Neural cell (in vitro differentiated cells): ENCODE measurements around the gene SCGN. TPM values are rescaled to one million over a fixed set of nuclear protein-coding genes. Genes with fewer than 3 reads are reported as not detected.

Experiments used
- H2AFZ ChIP-seq: fragments of 200-600, 300-800 bp; sonication (generic), shearing (Covaris generic); 2 replicates; pipeline ENCODE4 v1.6.0; 2014; ENCODE audit warnings: low read depth, mild to moderate bottlenecking, antibody characterized with exemption, low read length, moderate library complexity
- H3F3A ChIP-seq: fragments of 200-600 bp; shearing (Covaris generic); 2 replicates; pipeline ENCODE4 v1.6.1; 2016; ENCODE audit warnings: mild to moderate bottlenecking, moderate library complexity, mixed read lengths, antibody characterized with exemption, low read length; ENCODE audit not compliant: insufficient read depth, poor library complexity, severe bottlenecking
- H3K27ac ChIP-seq: fragments of 200-600, 300-800 bp; sonication (generic), shearing (Covaris generic); 2 replicates; pipeline ENCODE4 v1.5.1; 2014; ENCODE audit warnings: mild to moderate bottlenecking, low read length, moderate library complexity
- H3K27me3 ChIP-seq: fragments of 300-800, 200-600 bp; sonication (generic), shearing (Covaris generic); 2 replicates; pipeline ENCODE4 v1.6.0; 2014; ENCODE audit warnings: mild to moderate bottlenecking, low read depth, low read length, moderate library complexity; ENCODE audit not compliant: insufficient read depth
- H3K36me3 ChIP-seq: fragments of 300-800, 200-600 bp; sonication (generic), shearing (Covaris generic); 2 replicates; pipeline ENCODE4 v1.5.1; 2014; ENCODE audit warnings: mild to moderate bottlenecking, antibody characterized with exemption, low read length, moderate library complexity; ENCODE audit not compliant: insufficient read depth
- H3K4me2 ChIP-seq: fragments of 300-800, 200-600 bp; sonication (generic), shearing (Covaris generic); 2 replicates; pipeline ENCODE4 v1.6.0; 2014; ENCODE audit warnings: mild to moderate bottlenecking, low read length
- H3K4me3 ChIP-seq: fragments of 300-800, 200-600 bp; sonication (generic), shearing (Covaris generic); 2 replicates; pipeline ENCODE4 v1.5.1; 2014; ENCODE audit warnings: mild to moderate bottlenecking, low read length, moderate library complexity
- H3K79me2 ChIP-seq: fragments of 200-600 bp; shearing (Covaris generic); replicated peaks from 2 replicates; pipeline ENCODE4 v1.6.0; 2014; ENCODE audit warnings: mild to moderate bottlenecking, low read length, moderate library complexity; ENCODE audit not compliant: insufficient read depth
- H3K9ac ChIP-seq: fragments of 300-800, 200-600 bp; sonication (generic), shearing (Covaris generic); 2 replicates; pipeline ENCODE4 v1.6.1; 2016; ENCODE audit warnings: mild to moderate bottlenecking, low read length, mixed read lengths
- H3K9me2 ChIP-seq: fragments of 200-600 bp; shearing (Covaris generic); 2 replicates; pipeline ENCODE4 v1.6.1; 2016; ENCODE audit warnings: mild to moderate bottlenecking, low read length, mixed read lengths; ENCODE audit not compliant: insufficient read depth
- H3K9me3 ChIP-seq: fragments of 200-600, 300-800 bp; sonication (generic), shearing (Covaris generic); 2 replicates; pipeline ENCODE4 v1.6.1; 2016; ENCODE audit warnings: mild to moderate bottlenecking, mixed run types, low read length, moderate library complexity, mixed read lengths
- H4K20me1 ChIP-seq: fragments of 200-600 bp; shearing (Covaris generic); 2 replicates; pipeline ENCODE4 v1.6.1; 2016; ENCODE audit warnings: mild to moderate bottlenecking, mixed run types; ENCODE audit not compliant: insufficient read depth
- EP300 ChIP-seq: fragments of 450-650 bp; conservative IDR thresholded peaks from 2 replicates; pipeline ENCODE4 v1.6.1; 2014; ENCODE audit warnings: antibody characterized with exemption, mild to moderate bottlenecking, moderate library complexity; ENCODE audit not compliant: poor library complexity, severe bottlenecking
- EZH2 ChIP-seq: fragments of 200-600, 300-800 bp; shearing (Covaris generic), sonication (generic); IDR thresholded peaks from 2 replicates; pipeline ENCODE4 v1.6.1; 2014; ENCODE audit warnings: antibody characterized with exemption, low read length, borderline replicate concordance, mild to moderate bottlenecking; ENCODE audit not compliant: insufficient read depth, poor library complexity, severe bottlenecking
- MXI1 ChIP-seq: fragments of 450-650 bp; conservative IDR thresholded peaks from 2 replicates; pipeline ENCODE4 v1.6.1; 2014; ENCODE audit warnings: antibody characterized with exemption, mild to moderate bottlenecking; ENCODE audit not compliant: poor library complexity, severe bottlenecking
- POLR2AphosphoS5 ChIP-seq: IDR thresholded peaks from 2 replicates; pipeline ENCODE4 v1.6.1; 2012
- RAD21 ChIP-seq: fragments of 450-650 bp; conservative IDR thresholded peaks from 2 replicates; pipeline ENCODE4 v1.6.1; 2014; ENCODE audit warnings: antibody characterized with exemption, mild to moderate bottlenecking, moderate library complexity
- SMC3 ChIP-seq: fragments of 450-650 bp; conservative IDR thresholded peaks from 2 replicates; pipeline ENCODE4 v1.6.1; 2014; ENCODE audit warnings: antibody characterized with exemption, mild to moderate bottlenecking, moderate library complexity; ENCODE audit not compliant: poor library complexity
- TAF1 ChIP-seq: IDR thresholded peaks from 2 replicates; pipeline ENCODE4 v1.6.1; 2012; ENCODE audit warnings: low read depth
- polyA plus RNA-seq: library from polyadenylated mRNA; depleted of rRNA; stranded (reverse); fragments of >200 nt; gene quantifications from 2 replicates; pipeline ENCODE4 v1.2.3, GENCODE V29; 2014
- TF ChIP-seq, protein P1 (sequence below): IDR thresholded peaks from 2 replicates; pipeline ENCODE4 v1.6.1; 2012; ENCODE audit warnings: borderline replicate concordance
- TF ChIP-seq, protein P2 (sequence below): fragments of 450-650 bp; IDR thresholded peaks from 2 replicates; pipeline ENCODE4 v1.5.1; 2014; ENCODE audit warnings: antibody characterized with exemption, mild to moderate bottlenecking, moderate library complexity; ENCODE audit not compliant: poor library complexity, severe bottlenecking

The SCGN gene
- polyA plus RNA-seq, 1 donor from 2014 or later: 254 TPM

DNA sequence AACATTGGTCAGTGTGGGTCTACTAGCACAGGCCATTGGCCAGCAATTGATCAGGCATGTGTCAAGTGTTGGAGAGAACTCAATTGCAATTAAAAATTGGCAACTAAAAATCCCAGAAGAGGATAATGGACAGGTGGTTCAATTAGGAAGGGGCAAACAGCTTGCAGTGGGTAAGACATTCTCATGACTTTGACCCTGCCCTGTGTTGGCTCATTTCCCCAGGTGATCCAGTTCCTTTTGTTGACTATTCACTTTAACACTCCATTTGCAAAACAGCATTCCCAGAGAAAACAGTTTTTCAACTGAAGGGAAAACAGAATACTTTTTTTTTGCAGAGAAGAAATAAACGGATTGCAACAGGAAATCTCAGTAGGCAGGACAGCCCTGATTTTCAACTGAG lies 28.9 kb upstream of the SCGN start:
- H3K9me2 ChIP-seq: no peaks in the 10 kb centered on the region
- TF ChIP-seq POLR2AphosphoS5 (no peak), RAD21 (no peak), EZH2 (no peak)
- TF ChIP-seq, protein P1, sequence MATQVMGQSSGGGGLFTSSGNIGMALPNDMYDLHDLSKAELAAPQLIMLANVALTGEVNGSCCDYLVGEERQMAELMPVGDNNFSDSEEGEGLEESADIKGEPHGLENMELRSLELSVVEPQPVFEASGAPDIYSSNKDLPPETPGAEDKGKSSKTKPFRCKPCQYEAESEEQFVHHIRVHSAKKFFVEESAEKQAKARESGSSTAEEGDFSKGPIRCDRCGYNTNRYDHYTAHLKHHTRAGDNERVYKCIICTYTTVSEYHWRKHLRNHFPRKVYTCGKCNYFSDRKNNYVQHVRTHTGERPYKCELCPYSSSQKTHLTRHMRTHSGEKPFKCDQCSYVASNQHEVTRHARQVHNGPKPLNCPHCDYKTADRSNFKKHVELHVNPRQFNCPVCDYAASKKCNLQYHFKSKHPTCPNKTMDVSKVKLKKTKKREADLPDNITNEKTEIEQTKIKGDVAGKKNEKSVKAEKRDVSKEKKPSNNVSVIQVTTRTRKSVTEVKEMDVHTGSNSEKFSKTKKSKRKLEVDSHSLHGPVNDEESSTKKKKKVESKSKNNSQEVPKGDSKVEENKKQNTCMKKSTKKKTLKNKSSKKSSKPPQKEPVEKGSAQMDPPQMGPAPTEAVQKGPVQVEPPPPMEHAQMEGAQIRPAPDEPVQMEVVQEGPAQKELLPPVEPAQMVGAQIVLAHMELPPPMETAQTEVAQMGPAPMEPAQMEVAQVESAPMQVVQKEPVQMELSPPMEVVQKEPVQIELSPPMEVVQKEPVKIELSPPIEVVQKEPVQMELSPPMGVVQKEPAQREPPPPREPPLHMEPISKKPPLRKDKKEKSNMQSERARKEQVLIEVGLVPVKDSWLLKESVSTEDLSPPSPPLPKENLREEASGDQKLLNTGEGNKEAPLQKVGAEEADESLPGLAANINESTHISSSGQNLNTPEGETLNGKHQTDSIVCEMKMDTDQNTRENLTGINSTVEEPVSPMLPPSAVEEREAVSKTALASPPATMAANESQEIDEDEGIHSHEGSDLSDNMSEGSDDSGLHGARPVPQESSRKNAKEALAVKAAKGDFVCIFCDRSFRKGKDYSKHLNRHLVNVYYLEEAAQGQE: no peak

DNA sequence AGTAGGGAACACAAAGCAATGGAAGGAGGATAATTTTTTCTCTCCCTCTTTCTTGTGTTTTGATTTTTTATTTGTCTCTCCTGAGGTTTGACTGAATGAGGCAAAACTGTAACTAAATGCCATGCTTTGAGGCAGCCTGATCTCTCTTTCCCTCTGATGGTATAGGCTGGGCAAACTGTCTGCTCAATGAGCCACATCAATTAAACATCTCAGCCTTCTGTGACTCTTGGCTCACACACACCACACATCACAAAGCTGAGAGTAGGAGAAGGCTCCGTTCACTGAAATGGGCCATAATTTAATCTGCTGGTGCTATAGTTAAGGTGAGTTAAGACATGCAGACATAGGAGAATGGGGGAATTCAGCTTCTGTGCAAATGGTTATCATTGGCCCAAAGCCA lies 28.1 kb upstream of the SCGN start:
- no peaks in the 10 kb centered on the region for H3K9me3 ChIP-seq
- H3K9ac ChIP-seq: no peak overlapping the region
- no peaks in the 10 kb centered on the region for H3K27me3 ChIP-seq
- no peak overlapping the region for H3K27ac ChIP-seq
- H3F3A ChIP-seq: no peaks in the 10 kb centered on the region
- H3K79me2 ChIP-seq: no peaks in the 10 kb centered on the region
- TF ChIP-seq EZH2: no peak
- no peak for TF ChIP-seq RAD21
- no peak for TF ChIP-seq TAF1
- no peak for TF ChIP-seq POLR2AphosphoS5
- TF ChIP-seq, protein P1: no peak
- TF ChIP-seq, protein P2, sequence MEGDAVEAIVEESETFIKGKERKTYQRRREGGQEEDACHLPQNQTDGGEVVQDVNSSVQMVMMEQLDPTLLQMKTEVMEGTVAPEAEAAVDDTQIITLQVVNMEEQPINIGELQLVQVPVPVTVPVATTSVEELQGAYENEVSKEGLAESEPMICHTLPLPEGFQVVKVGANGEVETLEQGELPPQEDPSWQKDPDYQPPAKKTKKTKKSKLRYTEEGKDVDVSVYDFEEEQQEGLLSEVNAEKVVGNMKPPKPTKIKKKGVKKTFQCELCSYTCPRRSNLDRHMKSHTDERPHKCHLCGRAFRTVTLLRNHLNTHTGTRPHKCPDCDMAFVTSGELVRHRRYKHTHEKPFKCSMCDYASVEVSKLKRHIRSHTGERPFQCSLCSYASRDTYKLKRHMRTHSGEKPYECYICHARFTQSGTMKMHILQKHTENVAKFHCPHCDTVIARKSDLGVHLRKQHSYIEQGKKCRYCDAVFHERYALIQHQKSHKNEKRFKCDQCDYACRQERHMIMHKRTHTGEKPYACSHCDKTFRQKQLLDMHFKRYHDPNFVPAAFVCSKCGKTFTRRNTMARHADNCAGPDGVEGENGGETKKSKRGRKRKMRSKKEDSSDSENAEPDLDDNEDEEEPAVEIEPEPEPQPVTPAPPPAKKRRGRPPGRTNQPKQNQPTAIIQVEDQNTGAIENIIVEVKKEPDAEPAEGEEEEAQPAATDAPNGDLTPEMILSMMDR: no peak
- TF ChIP-seq SMC3: no peak
- no peak for TF ChIP-seq MXI1
- no peak for TF ChIP-seq EP300
- H3K4me3 ChIP-seq: no peak overlapping the region
- no peak overlapping the region for H3K4me2 ChIP-seq
- H4K20me1 ChIP-seq: no peaks in the 10 kb centered on the region
- no peak overlapping the region for H2AFZ ChIP-seq
- H3K9me2 ChIP-seq: no peaks in the 10 kb centered on the region
- no peaks in the 10 kb centered on the region for H3K36me3 ChIP-seq

More for the DNA sequence above, 28.9 kb upstream of the SCGN start:
- no peak overlapping the region for H3K4me2 ChIP-seq
- no peak overlapping the region for H2AFZ ChIP-seq
- no peaks in the 10 kb centered on the region for H3K79me2 ChIP-seq
- H3K27me3 ChIP-seq: no peaks in the 10 kb centered on the region
- H3K9ac ChIP-seq: no peak overlapping the region
- H3K36me3 ChIP-seq: no peaks in the 10 kb centered on the region
- H3K4me3 ChIP-seq: no peak overlapping the region
- no peaks in the 10 kb centered on the region for H4K20me1 ChIP-seq
- no peaks in the 10 kb centered on the region for H3K9me3 ChIP-seq
- no peak overlapping the region for H3K27ac ChIP-seq
- no peaks in the 10 kb centered on the region for H3F3A ChIP-seq
